Neural progenitor cell (in vitro differentiated cells): Measurements from ENCODE around the gene FAM114A2. TPM values are rescaled to one million over a fixed set of nuclear protein-coding genes. Genes with fewer than 3 reads are reported as not detected.

ENCODE experiments used
- DNase-seq: peaks from one replicate; pipeline ENCODE4 v3.0.0-alpha.2; 2016; ENCODE audit warnings: low spot score
- H2AFZ ChIP-seq: fragments of 200-600 bp; sonication (generic); replicated peaks from 2 replicates; pipeline ENCODE4 v1.6.1; 2016; ENCODE audit warnings: antibody characterized with exemption
- H3F3A ChIP-seq: fragments of 200-600 bp; sonication (generic); 2 replicates; pipeline ENCODE4 v1.6.1; 2016; ENCODE audit warnings: antibody characterized with exemption, low read depth
- H3K27ac ChIP-seq: fragments of 200-600 bp; sonication (generic); 2 replicates; pipeline ENCODE4 v1.5.1; 2016; ENCODE audit warnings: mild to moderate bottlenecking
- H3K27me3 ChIP-seq: fragments of 200-600 bp; sonication (generic); 2 replicates; pipeline ENCODE4 v1.6.1; 2016; ENCODE audit warnings: mild to moderate bottlenecking, moderate library complexity
- H3K36me3 ChIP-seq: fragments of 200-600 bp; sonication (generic); 2 replicates; pipeline ENCODE4 v1.5.1; 2016
- H3K4me1 ChIP-seq: fragments of 200-600 bp; sonication (generic); 2 replicates; pipeline ENCODE4 v1.6.1; 2016; ENCODE audit warnings: mixed run types
- H3K4me2 ChIP-seq: fragments of 200-600 bp; sonication (generic); 2 replicates; pipeline ENCODE4 v1.6.1; 2016
- H3K4me3 ChIP-seq: fragments of 200-600 bp; sonication (generic); 2 replicates; pipeline ENCODE4 v1.5.1; 2016
- H3K79me2 ChIP-seq: fragments of 200-600 bp; sonication (generic); 2 replicates; pipeline ENCODE4 v1.6.1; 2016; ENCODE audit warnings: low read depth
- H3K9ac ChIP-seq: fragments of 200-600 bp; sonication (generic); 2 replicates; pipeline ENCODE4 v1.6.1; 2016
- H3K9me3 ChIP-seq: fragments of 200-600 bp; sonication (generic); 2 replicates; pipeline ENCODE4 v1.5.1; 2016; ENCODE audit warnings: low read depth
- H4K20me1 ChIP-seq: fragments of 200-600 bp; sonication (generic); 2 replicates; pipeline ENCODE4 v1.6.1; 2016; ENCODE audit warnings: low read depth
- H3K27ac Mint-ChIP-seq: 3 replicates; pipeline ENCODE4 v1.8.0; 2021; ENCODE audit warnings: mixed read lengths
- H3K27me3 Mint-ChIP-seq: 2 replicates; pipeline ENCODE4 v1.8.0; 2022; ENCODE audit warnings: low read depth, mild to moderate bottlenecking, inconsistent platforms, moderate library complexity, mixed read lengths; ENCODE audit not compliant: insufficient read depth
- H3K36me3 Mint-ChIP-seq: 3 replicates; pipeline ENCODE4 v1.8.0; 2021; ENCODE audit warnings: mixed read lengths
- H3K4me1 Mint-ChIP-seq: 3 replicates; pipeline ENCODE4 v1.8.0; 2021; ENCODE audit warnings: mixed read lengths
- H3K4me3 Mint-ChIP-seq: 3 replicates; pipeline ENCODE4 v1.8.0; 2021; ENCODE audit warnings: mild to moderate bottlenecking, moderate library complexity, mixed read lengths
- H3K9me3 Mint-ChIP-seq: 3 replicates; pipeline ENCODE4 v1.8.0; 2020; ENCODE audit warnings: mixed read lengths
- EZH2 ChIP-seq: fragments of 200-600 bp; sonication (generic); IDR thresholded peaks from 2 replicates; pipeline ENCODE4 v1.6.1; 2017; ENCODE audit warnings: antibody characterized with exemption, mild to moderate bottlenecking, moderate library complexity
- EZH2phosphoT487 ChIP-seq: fragments of 200-600 bp; sonication (generic); IDR thresholded peaks from 2 replicates; pipeline ENCODE4 v1.6.1; 2017; ENCODE audit warnings: antibody characterized with exemption
- total RNA-seq: library from RNA; depleted of rRNA; stranded (reverse); fragments of >200 nt; gene quantifications from 2 replicates; pipeline ENCODE4 v1.2.3, GENCODE V29; 2015; ENCODE audit warnings: low replicate concordance
- TF ChIP-seq, protein P1 (sequence below): fragments of 200-600 bp; sonication (generic); IDR thresholded peaks from 2 replicates; pipeline ENCODE4 v1.5.1; 2017; ENCODE audit warnings: antibody characterized with exemption, mild to moderate bottlenecking

The FAM114A2 gene
- total RNA-seq, 1 donor from 2014 or later, result 13.2 TPM

DNA sequence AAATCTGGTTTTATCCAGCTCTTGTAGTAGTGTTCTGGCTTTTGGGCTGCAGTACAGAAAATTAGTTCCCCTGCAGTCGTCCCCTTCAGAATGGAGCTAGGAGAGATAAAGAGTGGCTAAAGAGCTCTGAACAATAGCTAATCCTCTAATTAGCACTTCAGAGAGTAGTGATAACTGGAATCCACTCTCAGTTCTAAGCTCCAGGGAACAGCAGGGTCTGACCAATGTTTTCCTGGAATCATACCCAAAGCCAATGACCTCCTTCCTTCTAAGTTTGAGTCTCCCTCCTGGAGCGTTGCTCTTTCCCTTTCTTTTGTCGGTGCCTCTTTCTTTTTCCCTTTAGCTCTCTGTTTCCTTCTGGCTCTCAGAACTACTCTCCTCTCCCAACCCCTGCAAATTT is 47.4 kb upstream of the FAM114A2 start:
- no peaks in the 10 kb centered on the region for H3K36me3 ChIP-seq
- peak overlapping the region; percentile 42 for H3K4me2 ChIP-seq
- Mint-ChIP-seq H3K27ac (peak overlapping the region; percentile 72), H3K27me3 (peaks cover 3% of the 10 kb centered on the region), H3K36me3 (peaks cover 11% of the 10 kb centered on the region), H3K4me3 (peak overlapping the region; percentile 0), H3K9me3 (peaks cover 16% of the 10 kb centered on the region), H3K4me1 (peaks cover 73% of the 10 kb centered on the region)
- peak; percentile 84 for DNase-seq
- peaks cover 53% of the 10 kb centered on the region for H3K4me1 ChIP-seq
- H3K79me2 ChIP-seq, result no peaks in the 10 kb centered on the region
- no peak overlapping the region for H3K4me3 ChIP-seq
- H2AFZ ChIP-seq, result no peak overlapping the region
- H3F3A ChIP-seq, result peaks cover 52% of the 10 kb centered on the region
- no peaks in the 10 kb centered on the region for H3K9me3 ChIP-seq
- peak; percentile 73 for TF ChIP-seq EZH2phosphoT487
- TF ChIP-seq, protein P1, sequence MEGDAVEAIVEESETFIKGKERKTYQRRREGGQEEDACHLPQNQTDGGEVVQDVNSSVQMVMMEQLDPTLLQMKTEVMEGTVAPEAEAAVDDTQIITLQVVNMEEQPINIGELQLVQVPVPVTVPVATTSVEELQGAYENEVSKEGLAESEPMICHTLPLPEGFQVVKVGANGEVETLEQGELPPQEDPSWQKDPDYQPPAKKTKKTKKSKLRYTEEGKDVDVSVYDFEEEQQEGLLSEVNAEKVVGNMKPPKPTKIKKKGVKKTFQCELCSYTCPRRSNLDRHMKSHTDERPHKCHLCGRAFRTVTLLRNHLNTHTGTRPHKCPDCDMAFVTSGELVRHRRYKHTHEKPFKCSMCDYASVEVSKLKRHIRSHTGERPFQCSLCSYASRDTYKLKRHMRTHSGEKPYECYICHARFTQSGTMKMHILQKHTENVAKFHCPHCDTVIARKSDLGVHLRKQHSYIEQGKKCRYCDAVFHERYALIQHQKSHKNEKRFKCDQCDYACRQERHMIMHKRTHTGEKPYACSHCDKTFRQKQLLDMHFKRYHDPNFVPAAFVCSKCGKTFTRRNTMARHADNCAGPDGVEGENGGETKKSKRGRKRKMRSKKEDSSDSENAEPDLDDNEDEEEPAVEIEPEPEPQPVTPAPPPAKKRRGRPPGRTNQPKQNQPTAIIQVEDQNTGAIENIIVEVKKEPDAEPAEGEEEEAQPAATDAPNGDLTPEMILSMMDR, result no peak
- no peak overlapping the region for H3K9ac ChIP-seq
- no peaks in the 10 kb centered on the region for H3K27me3 ChIP-seq
- peak overlapping the region; percentile 82 for H3K27ac ChIP-seq
- peaks cover 15% of the 10 kb centered on the region for H4K20me1 ChIP-seq

DNA sequence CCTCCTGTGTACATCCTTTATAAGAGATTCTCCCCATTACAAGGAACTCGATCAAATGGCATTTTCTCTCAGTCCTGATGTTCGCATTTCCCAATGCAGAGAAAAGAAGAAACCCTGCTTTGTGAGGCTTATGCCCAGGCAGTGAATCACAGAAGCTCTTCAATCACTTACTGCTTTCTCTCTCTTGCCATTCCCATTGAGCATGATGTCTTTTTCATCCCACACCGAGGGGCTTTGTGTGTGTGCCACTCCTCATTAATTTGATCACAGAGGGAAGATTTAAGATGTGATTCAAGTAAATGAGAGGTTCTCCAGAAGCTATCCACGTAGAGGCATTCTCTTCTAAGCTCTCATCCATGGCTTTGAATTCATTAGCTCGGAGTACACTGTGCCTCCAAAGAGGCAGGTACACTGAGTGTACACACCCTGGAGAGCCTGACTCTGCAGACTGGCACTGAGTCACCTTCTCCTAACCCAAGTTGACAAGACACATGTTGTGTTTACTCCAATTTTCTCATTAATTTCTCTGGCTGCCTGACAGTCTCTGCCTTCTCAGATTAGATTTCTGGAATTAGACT is 45.4 kb upstream of the FAM114A2 start:
- no peaks in the 10 kb centered on the region for H3K27me3 ChIP-seq
- H3K27me3 Mint-ChIP-seq, result peaks cover 5% of the 10 kb centered on the region
- peak overlapping the region; percentile 33 for H3K27ac ChIP-seq
- peaks cover 52% of the 10 kb centered on the region for H3F3A ChIP-seq
- no peaks in the 10 kb centered on the region for H3K9me3 ChIP-seq
- no peaks in the 10 kb centered on the region for H3K79me2 ChIP-seq
- H3K36me3 Mint-ChIP-seq, result peaks cover 7% of the 10 kb centered on the region
- H3K36me3 ChIP-seq, result no peaks in the 10 kb centered on the region
- TF ChIP-seq EZH2, result no peak
- no peak for TF ChIP-seq EZH2phosphoT487
- TF ChIP-seq, protein P1, result no peak
- peaks cover 78% of the 10 kb centered on the region for H3K4me1 Mint-ChIP-seq
- H3K4me2 ChIP-seq, result peak overlapping the region; percentile 65
- peaks cover 15% of the 10 kb centered on the region for H4K20me1 ChIP-seq
- peak overlapping the region; percentile 34 for H3K27ac Mint-ChIP-seq
- peaks cover 53% of the 10 kb centered on the region for H3K4me1 ChIP-seq
- DNase-seq, result peak; percentile 30
- no peak overlapping the region for H2AFZ ChIP-seq
- H3K9ac ChIP-seq, result no peak overlapping the region
- H3K9me3 Mint-ChIP-seq, result peaks cover 13% of the 10 kb centered on the region
- H3K4me3 ChIP-seq, result no peak overlapping the region
- H3K4me3 Mint-ChIP-seq, result no peak overlapping the region

DNA sequence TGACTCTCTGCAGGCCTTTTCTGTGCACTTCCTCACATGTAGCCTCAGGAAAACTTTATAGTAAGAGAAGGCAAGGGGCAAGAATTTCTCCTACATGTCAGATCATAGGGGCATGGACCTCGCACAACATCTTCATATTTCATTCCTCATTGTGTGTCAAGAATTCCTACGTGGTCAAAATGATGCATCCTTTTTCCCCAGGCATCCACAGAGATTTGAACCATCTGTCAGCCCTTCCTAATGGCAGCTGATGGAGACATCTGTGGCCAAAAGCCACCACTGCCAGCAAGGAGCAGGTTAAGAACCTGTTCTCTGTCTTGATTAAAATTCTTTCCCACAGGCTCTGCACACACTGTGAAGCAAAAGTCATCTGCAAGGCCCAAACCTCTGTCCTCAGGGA is 42.5 kb upstream of the FAM114A2 start:
- no peak overlapping the region for H3K4me3 Mint-ChIP-seq
- H3K27me3 ChIP-seq, result no peaks in the 10 kb centered on the region
- peaks cover 8% of the 10 kb centered on the region for H3K27me3 Mint-ChIP-seq

More for the DNA sequence above, 42.5 kb upstream of the FAM114A2 start:
- H3K4me1 Mint-ChIP-seq, result peaks cover 87% of the 10 kb centered on the region
- no peaks in the 10 kb centered on the region for H3K36me3 Mint-ChIP-seq
- TF ChIP-seq EZH2 (no peak), EZH2phosphoT487 (no peak)
- TF ChIP-seq, protein P1, result no peak
- Histone ChIP-seq H3K79me2 (no peaks in the 10 kb centered on the region), H3K27ac (no peak overlapping the region), H3K36me3 (no peaks in the 10 kb centered on the region), H3K9me3 (no peaks in the 10 kb centered on the region), H4K20me1 (peaks cover 13% of the 10 kb centered on the region), H3K4me1 (peaks cover 54% of the 10 kb centered on the region), H3K4me3 (no peak overlapping the region), H3K4me2 (no peak overlapping the region), H3F3A (peaks cover 53% of the 10 kb centered on the region), H3K9ac (no peak overlapping the region), H2AFZ (no peak overlapping the region)
- peak overlapping the region; percentile 74 for H3K27ac Mint-ChIP-seq
- H3K9me3 Mint-ChIP-seq, result no peaks in the 10 kb centered on the region
- no peak for DNase-seq
